Loucy (cell line): ENCODE results near the gene DNPEP.

Experiments used
- H2AFZ ChIP-seq: fragments of 200-600 bp; sonication (generic); 2 replicates; pipeline ENCODE4 v1.6.0; 2016; ENCODE audit warnings: antibody characterized with exemption, mild to moderate bottlenecking, low read length, moderate library complexity
- H3F3A ChIP-seq: fragments of 200-600 bp; 2 replicates; pipeline ENCODE4 v1.6.0; 2016; ENCODE audit warnings: antibody characterized with exemption, low read depth, mild to moderate bottlenecking
- H3K27me3 ChIP-seq: fragments of 200-600 bp; sonication (generic); 2 replicates; pipeline ENCODE4 v1.6.1; 2014; ENCODE audit warnings: low read length, mild to moderate bottlenecking; ENCODE audit not compliant: insufficient read depth, poor library complexity, severe bottlenecking
- H3K36me3 ChIP-seq: fragments of 200-600 bp; sonication (generic); 2 replicates; pipeline ENCODE4 v1.6.1; 2016; ENCODE audit warnings: low read length; ENCODE audit not compliant: insufficient read depth
- H3K4me1 ChIP-seq: fragments of 200-600 bp; sonication (generic); 2 replicates; pipeline ENCODE4 v1.5.1; 2014; ENCODE audit warnings: low read length, mild to moderate bottlenecking; ENCODE audit not compliant: insufficient read depth, poor library complexity, severe bottlenecking
- H3K4me2 ChIP-seq: fragments of 200-600 bp; sonication (generic); 2 replicates; pipeline ENCODE4 v1.6.0; 2014; ENCODE audit warnings: antibody characterized with exemption, low read length, low read depth, mild to moderate bottlenecking; ENCODE audit not compliant: poor library complexity, severe bottlenecking
- H3K4me3 ChIP-seq: fragments of 200-600 bp; sonication (generic); 2 replicates; pipeline ENCODE4 v1.5.1; 2014; ENCODE audit warnings: low read length, mild to moderate bottlenecking, mixed read lengths; ENCODE audit not compliant: poor library complexity, severe bottlenecking
- H3K79me2 ChIP-seq: fragments of 200-600 bp; sonication (generic); 2 replicates; pipeline ENCODE4 v1.6.1; 2014; ENCODE audit warnings: low read length; ENCODE audit not compliant: insufficient read depth
- H3K9ac ChIP-seq: fragments of 200-600 bp; sonication (generic); 2 replicates; pipeline ENCODE4 v1.6.0; 2014; ENCODE audit warnings: mild to moderate bottlenecking, low read depth, low read length, moderate library complexity; ENCODE audit not compliant: poor library complexity, severe bottlenecking
- H3K9me2 ChIP-seq: fragments of 200-600 bp; sonication (generic); replicated peaks from 2 replicates; pipeline ENCODE4 v1.6.1; 2016; ENCODE audit warnings: low read depth, low read length, mixed read lengths
- H3K9me3 ChIP-seq: fragments of 200-600 bp; sonication (generic); 2 replicates; pipeline ENCODE4 v1.6.1; 2014; ENCODE audit warnings: mild to moderate bottlenecking, antibody characterized with exemption, low read length, low read depth; ENCODE audit not compliant: insufficient read depth
- H4K20me1 ChIP-seq: fragments of 200-600 bp; sonication (generic); 2 replicates; pipeline ENCODE4 v1.6.0; 2014; ENCODE audit warnings: antibody characterized with exemption, low read length, mild to moderate bottlenecking; ENCODE audit not compliant: insufficient read depth, poor library complexity, severe bottlenecking
- CTCF ChIP-seq: fragments of 200-600 bp; sonication (generic); conservative IDR thresholded peaks from 2 replicates; pipeline ENCODE4 v1.5.1; 2014; ENCODE audit warnings: mild to moderate bottlenecking, antibody characterized with exemption, low read length
- EZH2phosphoT487 ChIP-seq: fragments of 200-600 bp; IDR thresholded peaks from 2 replicates; pipeline ENCODE4 v1.6.1; 2018; ENCODE audit warnings: antibody characterized with exemption, mild to moderate bottlenecking, moderate library complexity, borderline replicate concordance

Gene DNPEP

GRCh38 chr2:219325136-219325535 lies 62.6 kb downstream of the DNPEP start:
- Histone ChIP-seq H3K9me2 (no peaks in the 10 kb centered on the region), H3K4me2 (no peak overlapping the region), H3K4me3 (no peak overlapping the region), H3K9me3 (no peaks in the 10 kb centered on the region), H3F3A (no peaks in the 10 kb centered on the region), H3K36me3 (no peaks in the 10 kb centered on the region), H4K20me1 (no peaks in the 10 kb centered on the region), H2AFZ (no peak overlapping the region), H3K4me1 (peaks cover 8% of the 10 kb centered on the region), H3K27me3 (no peaks in the 10 kb centered on the region), H3K79me2 (no peaks in the 10 kb centered on the region), H3K9ac (no peak overlapping the region)
- TF ChIP-seq EZH2phosphoT487, result no peak
- no peak for TF ChIP-seq CTCF

GRCh38 chr2:219323434-219323833 lies 64.3 kb downstream of the DNPEP start:
- Histone ChIP-seq H3K9me3 (no peaks in the 10 kb centered on the region), H3K9me2 (no peaks in the 10 kb centered on the region), H3F3A (no peaks in the 10 kb centered on the region), H4K20me1 (no peaks in the 10 kb centered on the region), H3K36me3 (no peaks in the 10 kb centered on the region), H3K4me3 (no peak overlapping the region), H3K4me2 (no peak overlapping the region), H3K27me3 (no peaks in the 10 kb centered on the region), H3K9ac (no peak overlapping the region), H3K79me2 (no peaks in the 10 kb centered on the region), H3K4me1 (peaks cover 8% of the 10 kb centered on the region), H2AFZ (no peak overlapping the region)
- TF ChIP-seq CTCF (no peak), EZH2phosphoT487 (no peak)
